ENCODE results near the gene ZNRF3. TPM values are rescaled to one million over a fixed set of nuclear protein-coding genes. Genes with fewer than 3 reads are reported as not detected.

ZNRF3 gene
- polyA plus RNA-seq, 1 experiment: 1.4 TPM

DNA sequence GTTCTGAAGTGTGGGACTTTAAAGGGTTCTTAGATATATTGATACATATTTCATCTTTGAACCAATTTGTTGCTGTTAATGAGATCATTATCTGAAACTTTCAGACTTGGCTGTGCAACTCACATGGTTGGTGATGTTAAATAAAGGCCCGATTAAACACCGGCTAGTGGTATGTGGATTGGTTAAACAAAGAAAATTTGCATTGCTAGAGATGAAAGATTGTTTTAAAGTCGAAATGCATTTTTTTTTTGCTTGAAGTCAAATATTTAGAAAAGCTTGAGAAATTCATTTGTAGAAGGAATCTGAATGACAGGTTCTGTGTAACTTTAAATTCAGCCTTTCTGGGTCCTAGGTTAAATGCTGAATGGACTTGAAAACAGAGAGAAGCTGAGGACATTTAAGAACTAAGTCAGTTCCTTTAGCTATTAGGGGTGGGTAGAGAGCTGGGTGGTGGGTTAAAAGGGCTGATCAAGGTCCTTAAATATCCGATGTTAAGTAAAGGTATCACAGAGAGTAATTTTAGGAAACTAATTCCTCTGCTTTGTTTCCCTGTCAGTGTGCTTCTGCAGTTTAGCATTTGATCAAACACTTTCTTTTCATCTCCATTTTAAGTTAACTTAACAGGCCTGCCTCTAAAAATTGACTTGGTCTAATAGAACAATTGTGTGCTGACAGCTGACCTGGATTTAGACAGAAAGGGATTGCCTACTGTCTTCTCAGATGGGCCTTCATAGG is 4.5 kb downstream of the ZNRF3 start:
- TF ChIP-seq, protein P1, sequence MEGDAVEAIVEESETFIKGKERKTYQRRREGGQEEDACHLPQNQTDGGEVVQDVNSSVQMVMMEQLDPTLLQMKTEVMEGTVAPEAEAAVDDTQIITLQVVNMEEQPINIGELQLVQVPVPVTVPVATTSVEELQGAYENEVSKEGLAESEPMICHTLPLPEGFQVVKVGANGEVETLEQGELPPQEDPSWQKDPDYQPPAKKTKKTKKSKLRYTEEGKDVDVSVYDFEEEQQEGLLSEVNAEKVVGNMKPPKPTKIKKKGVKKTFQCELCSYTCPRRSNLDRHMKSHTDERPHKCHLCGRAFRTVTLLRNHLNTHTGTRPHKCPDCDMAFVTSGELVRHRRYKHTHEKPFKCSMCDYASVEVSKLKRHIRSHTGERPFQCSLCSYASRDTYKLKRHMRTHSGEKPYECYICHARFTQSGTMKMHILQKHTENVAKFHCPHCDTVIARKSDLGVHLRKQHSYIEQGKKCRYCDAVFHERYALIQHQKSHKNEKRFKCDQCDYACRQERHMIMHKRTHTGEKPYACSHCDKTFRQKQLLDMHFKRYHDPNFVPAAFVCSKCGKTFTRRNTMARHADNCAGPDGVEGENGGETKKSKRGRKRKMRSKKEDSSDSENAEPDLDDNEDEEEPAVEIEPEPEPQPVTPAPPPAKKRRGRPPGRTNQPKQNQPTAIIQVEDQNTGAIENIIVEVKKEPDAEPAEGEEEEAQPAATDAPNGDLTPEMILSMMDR (IDR thresholded peaks at IDR 0.05; ENCODE audit: low read depth, low read length): no peak
- no peak overlapping the region for H3K4me3 ChIP-seq (ENCODE audit: low read depth, low read length)
- no peaks in the 10 kb centered on the region; the same call in 1 of the 2 replicates for H3K9me3 ChIP-seq (ENCODE audit: control insufficient read depth, insufficient read depth, low read length)
- ChIA-PET CTCF (interaction anchor here (1.5 kb wide), 1 partner anchor 358 kb away, joined by 3 read pairs; no protein-coding TSS in a partner anchor), POLR2A (interaction anchor here (0.6 kb wide), 1 partner anchor 10 kb away, joined by 3 read pairs; no protein-coding TSS in a partner anchor)
- H3K27me3 ChIP-seq (ENCODE audit: control insufficient read depth, insufficient read depth, low read length): no peaks in the 10 kb centered on the region
- no peak for DNase-seq (ENCODE audit: low read depth, low spot score)
- H3K27ac ChIP-seq (ENCODE audit: low read depth, low read length): no peak overlapping the region

DNA sequence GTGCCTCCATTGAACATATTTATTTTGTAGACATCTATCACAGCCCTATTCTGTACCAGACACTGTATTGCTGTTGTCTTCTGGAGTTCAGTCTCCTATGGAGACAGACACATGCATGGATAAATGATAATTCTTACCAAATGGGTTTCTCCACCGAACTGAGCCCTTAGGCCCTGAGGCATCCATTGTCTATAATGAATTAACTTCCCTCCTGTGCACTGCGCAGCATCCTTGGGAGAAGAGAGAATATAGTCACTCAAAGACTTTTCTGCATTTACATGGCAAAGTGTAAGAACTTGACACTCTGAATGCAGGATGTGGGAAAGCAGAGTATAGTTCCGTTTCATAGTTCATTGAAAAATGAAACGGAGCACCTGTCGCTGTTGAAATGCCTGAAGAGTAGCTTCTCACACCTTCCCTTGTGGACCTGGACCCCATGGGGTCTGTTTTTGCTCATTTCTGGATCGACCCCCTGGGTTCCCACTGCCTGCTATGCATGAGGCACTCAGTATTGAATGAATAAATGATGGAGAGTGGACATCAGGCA is 6.2 kb downstream of the ZNRF3 start:
- H3K4me3 ChIP-seq (ENCODE audit: low read depth, low read length): no peak overlapping the region
- H3K27ac ChIP-seq (ENCODE audit: low read depth, low read length): no peak overlapping the region
- TF ChIP-seq, protein P1 (IDR thresholded peaks at IDR 0.05; ENCODE audit: low read depth, low read length): no peak
- H3K9me3 ChIP-seq (ENCODE audit: control insufficient read depth, insufficient read depth, low read length): no peaks in the 10 kb centered on the region
- ChIA-PET POLR2A (no interaction called here), CTCF (interaction anchor here (1.5 kb wide), 1 partner anchor 356 kb away, joined by 3 read pairs; no protein-coding TSS in a partner anchor)
- DNase-seq (ENCODE audit: low read depth, low spot score): no peak
- no peaks in the 10 kb centered on the region for H3K27me3 ChIP-seq (ENCODE audit: control insufficient read depth, insufficient read depth, low read length)

DNA sequence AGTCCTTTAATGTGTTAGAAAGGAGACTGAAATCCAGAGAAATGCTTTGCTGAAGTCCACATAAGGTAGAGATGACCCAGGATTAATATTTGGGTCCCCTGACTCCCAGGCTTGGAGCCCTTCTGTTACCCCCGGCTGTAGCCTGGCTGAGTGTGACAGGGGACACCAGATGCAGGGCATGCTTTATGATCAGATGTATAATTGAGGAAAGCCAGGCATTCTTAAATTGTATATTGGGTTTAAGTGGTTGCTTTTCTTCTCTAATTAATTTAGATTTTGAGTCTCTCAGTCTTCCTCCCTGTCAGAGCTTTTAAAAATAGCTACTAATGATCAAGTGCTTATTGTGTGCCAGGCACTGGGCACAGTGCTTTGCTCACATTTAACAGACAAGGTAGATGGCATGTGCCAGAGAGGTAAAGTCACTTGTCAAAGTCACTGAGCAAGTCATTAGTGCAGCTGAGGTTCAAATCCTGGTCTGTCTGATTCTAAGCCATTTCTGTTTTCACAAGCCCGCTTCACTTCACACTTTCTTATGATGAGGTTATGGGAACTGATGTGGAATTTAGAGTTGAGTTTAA is 7.9 kb downstream of the ZNRF3 start:
- no peaks in the 10 kb centered on the region for H3K27me3 ChIP-seq (ENCODE audit: control insufficient read depth, insufficient read depth, low read length)
- TF ChIP-seq, protein P1 (IDR thresholded peaks at IDR 0.05; ENCODE audit: low read depth, low read length): no peak
- no peak overlapping the region for H3K4me3 ChIP-seq (ENCODE audit: low read depth, low read length)
- H3K9me3 ChIP-seq (ENCODE audit: control insufficient read depth, insufficient read depth, low read length): no peaks in the 10 kb centered on the region
- no peak overlapping the region for H3K27ac ChIP-seq (ENCODE audit: low read depth, low read length)
- ChIA-PET POLR2A (no interaction called here), CTCF (interaction anchor here (1.0 kb wide), 1 partner anchor 34 kb away, joined by 3 read pairs; no protein-coding TSS in a partner anchor)
- DNase-seq (ENCODE audit: low read depth, low spot score): no peak

DNA sequence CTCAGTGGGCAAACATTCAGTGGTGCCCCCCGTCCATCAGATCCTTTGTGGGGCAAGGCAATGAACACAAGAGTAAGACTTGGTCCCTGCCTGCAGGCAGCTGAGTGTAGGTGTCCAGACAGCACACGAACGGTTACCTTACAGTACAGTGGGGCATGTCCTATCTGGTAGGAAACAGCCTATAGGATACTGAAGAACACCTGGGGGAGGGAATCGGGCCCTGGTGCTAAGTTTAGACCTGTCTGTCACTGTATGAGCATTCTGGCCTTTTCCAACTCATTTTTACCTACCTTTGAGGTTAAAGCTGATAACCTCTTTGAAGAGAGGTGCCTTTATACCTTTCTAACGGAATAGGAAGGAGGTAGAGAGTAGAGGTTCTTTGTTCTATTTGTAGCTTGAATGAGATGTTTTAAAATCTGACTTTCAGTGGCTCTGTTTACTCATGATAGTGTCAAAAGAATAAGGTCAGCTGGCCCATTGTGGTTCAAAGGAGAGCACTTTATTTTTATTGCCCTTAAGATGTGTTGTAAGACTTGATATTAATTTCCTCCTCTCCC is 8.9 kb downstream of the ZNRF3 start:
- no peak overlapping the region for H3K4me3 ChIP-seq (ENCODE audit: low read depth, low read length)
- no peak overlapping the region for H3K27ac ChIP-seq (ENCODE audit: low read depth, low read length)
- ChIA-PET POLR2A (interaction anchor here (0.6 kb wide), 1 partner anchor 945 kb away, joined by 4 read pairs; no protein-coding TSS in a partner anchor), CTCF (no interaction called here)
- no peaks in the 10 kb centered on the region for H3K27me3 ChIP-seq (ENCODE audit: control insufficient read depth, insufficient read depth, low read length)
- no peak for DNase-seq (ENCODE audit: low read depth, low spot score)
- TF ChIP-seq, protein P1 (IDR thresholded peaks at IDR 0.05; ENCODE audit: low read depth, low read length): no peak
- no peaks in the 10 kb centered on the region for H3K9me3 ChIP-seq (ENCODE audit: control insufficient read depth, insufficient read depth, low read length)
